HCEC 1CT (cell line): Measurements from ENCODE around the gene PHF1.

Source experiments
- DNase-seq: peaks from one replicate; pipeline ENCODE4 v3.0.0-alpha.2; 2017

PHF1 gene

GRCh38 chr6:33418690-33419291 is 8.0 kb downstream of the PHF1 start:
- no peak for DNase-seq

DNA sequence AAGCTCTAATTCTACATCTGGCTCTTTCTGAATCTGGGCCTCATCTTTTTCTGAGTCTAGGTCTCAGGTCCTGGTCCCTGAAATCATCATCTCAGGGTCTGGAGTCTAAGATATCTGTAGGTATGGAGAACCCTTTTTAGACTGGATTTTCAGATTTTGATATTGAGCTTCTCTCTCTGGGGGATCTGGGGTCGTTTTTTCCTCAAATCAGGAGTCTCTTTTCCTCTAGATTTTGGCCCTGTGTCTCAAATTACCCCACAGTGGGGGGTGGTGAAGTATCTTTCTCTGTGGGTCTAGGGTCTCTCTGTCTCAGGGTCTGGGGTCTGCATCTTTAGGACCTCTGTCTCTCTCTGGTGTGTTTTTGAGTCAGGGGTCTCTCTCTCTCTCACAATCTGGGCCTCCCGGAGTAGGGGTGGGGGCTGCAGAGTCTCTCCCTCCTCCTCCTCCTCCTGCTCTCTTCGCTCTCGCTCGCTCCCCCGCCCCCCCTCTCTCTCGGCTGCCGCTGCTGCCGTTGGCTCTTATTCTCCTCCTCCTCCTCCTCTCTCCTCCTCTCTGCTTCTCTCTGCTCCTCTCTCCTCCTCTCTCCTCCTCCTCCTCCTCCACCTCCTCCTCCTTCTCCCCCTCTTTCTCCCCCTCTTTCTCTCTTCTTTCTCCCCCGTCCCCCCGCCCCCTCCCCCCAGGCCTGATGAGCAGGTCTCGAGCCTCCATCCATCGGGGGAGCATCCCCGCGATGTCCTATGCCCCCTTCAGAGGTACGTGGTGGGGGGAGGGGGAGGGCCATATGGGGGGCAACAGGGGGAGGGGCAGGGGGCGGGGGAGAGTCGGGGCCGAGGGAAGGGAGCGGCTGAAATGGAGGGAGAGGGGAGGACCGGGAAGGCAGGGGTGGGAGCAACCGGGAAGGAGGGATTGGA is 9.0 kb downstream of the PHF1 start, which contains the start of gene SYNGAP1:
Gene SYNGAP1, plus strand, starts transcription at position 486 of the 911 bp plus-strand sequence. Its CDS starts 200 bp downstream, at position 686.
- DNase-seq, result peak; percentile 50

- peak; percentile 18 for DNase-seq
These were observed 9.9 kb downstream of the PHF1 start for GRCh38 chr6:33420491-33421343.

DNA sequence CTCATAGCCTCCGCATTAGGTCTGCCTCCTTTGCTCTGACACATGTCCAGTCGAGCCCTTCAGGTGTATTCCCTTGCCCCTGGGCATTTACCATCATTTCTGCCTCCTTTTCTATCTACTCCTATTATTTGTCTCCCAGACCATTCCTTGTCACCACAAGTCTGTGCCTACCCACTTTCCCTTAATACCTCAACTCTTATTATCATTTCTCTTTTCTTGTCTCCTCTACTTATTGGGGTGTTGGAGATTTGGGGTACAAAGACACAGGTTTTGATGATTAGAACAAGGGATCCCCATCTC is 10.5 kb downstream of the PHF1 start:
- no peak for DNase-seq

- DNase-seq, result no peak
These were observed 13.0 kb downstream of the PHF1 start for GRCh38 chr6:33423777-33424176.

GRCh38 chr6:33424855-33425667 is 14.2 kb downstream of the PHF1 start:
- no peak for DNase-seq

- peak; percentile 70 for DNase-seq
These were observed 15.1 kb downstream of the PHF1 start for GRCh38 chr6:33425668-33426577.

GRCh38 chr6:33426590-33427511 is 16.0 kb downstream of the PHF1 start:
- no peak for DNase-seq

GRCh38 chr6:33427585-33428223 is 16.9 kb downstream of the PHF1 start:
- DNase-seq, result peak; percentile 20

GRCh38 chr6:33428224-33428965 is 17.6 kb downstream of the PHF1 start:
- peak; percentile 44 for DNase-seq

DNA sequence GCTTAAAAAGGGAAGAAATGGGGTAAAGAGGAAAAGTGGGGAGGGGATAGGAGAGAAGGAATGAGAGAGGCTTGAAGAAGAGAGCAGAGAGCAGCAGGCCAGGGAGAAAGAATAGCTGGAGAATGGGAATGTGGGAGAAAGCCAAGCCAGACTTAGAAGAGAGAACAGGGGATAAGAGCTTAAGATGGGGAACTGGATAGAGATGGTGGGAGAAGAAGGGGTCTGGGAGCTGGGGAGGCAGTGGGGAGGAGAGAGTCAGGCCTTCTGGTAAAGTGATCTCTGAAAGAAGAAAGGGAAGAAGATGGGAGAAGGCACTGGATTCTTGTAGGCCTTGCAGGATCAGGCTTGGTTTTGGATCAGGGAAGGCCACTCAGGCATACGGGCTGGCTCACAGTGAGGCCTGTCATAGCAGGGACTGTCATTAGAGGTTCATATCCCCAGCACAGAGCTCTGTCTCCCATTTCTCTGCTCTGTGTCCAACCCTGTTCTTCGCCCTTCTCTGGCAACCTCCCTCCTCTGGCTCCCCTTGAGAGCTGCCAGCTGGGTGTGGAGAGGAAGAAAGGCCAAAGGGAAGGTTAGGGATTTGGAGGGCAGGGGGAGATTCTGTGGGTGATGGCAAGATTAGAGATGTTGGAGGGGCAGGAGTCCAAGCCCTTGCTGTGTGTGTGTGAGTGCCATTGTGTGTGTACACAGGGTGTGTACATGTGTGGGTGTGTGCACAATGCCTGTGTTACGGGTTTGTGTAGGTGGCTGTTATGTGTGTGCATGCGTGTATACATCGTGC is 18.3 kb downstream of the PHF1 start:
- no peak for DNase-seq

GRCh38 chr6:33429750-33430052 is 18.9 kb downstream of the PHF1 start:
- DNase-seq, result no peak

DNA sequence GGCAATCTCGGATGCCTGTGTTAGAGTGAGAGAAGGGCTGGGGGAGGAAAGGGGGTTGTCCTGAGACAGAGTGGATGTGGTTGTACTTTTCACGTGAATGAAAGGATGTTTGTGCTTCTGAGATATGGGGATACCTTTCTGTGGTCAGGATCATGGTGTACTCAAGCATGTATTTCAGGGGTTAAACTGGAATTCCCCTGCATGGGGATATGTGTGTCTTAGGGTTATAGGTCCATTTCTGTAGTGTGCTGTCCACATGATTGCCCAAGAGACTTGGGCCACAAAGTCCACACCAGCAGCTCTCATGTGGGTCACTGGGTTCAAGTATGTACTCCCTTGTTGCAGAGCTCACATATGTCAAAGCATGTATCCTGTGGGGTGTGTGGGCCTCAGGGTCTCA is 19.5 kb downstream of the PHF1 start:
- no peak for DNase-seq

DNA sequence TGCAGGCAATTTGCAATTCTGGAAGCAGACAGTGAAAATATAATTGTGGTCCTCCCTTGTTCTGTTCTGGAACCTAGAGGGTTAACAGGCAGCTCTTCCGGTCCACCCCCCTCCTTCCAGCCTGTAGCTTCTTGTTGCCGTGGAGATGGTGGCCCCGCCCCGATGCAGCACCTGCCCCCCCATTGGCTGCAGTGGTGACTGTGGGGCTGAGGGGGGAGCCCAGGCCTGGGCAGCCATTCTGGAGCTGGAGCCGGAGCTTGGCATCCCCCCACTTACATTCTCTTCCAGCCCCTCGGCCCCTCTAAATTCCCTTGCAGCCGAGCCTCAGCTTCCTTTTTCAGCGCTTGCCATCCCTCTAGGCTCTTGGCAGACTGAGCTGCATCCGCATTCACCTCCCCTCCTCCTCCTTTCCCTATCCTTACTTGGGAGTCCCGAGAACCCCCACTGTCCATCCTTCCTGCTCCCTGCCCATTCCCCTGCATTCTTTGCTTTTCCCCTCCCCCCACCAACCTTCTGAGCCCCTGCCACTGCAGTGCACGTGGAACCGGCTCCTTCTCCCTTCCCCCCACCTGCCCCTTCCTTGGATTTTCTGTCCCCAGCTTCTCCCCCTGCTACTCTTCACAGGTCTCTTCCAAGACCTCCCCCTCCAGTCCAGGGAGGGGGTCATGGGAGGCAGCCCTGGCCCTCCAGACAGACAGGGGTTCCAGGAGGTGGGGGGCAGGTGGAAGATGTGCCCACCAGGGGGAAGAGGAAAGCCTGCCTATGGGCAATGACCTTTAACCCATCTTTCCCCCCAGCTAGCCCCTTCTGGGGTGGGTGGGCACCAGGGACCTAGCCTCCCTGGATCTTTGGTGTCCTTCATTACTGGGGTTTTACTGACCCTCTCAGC is 20.4 kb downstream of the PHF1 start:
- peak; percentile 45 for DNase-seq

DNA sequence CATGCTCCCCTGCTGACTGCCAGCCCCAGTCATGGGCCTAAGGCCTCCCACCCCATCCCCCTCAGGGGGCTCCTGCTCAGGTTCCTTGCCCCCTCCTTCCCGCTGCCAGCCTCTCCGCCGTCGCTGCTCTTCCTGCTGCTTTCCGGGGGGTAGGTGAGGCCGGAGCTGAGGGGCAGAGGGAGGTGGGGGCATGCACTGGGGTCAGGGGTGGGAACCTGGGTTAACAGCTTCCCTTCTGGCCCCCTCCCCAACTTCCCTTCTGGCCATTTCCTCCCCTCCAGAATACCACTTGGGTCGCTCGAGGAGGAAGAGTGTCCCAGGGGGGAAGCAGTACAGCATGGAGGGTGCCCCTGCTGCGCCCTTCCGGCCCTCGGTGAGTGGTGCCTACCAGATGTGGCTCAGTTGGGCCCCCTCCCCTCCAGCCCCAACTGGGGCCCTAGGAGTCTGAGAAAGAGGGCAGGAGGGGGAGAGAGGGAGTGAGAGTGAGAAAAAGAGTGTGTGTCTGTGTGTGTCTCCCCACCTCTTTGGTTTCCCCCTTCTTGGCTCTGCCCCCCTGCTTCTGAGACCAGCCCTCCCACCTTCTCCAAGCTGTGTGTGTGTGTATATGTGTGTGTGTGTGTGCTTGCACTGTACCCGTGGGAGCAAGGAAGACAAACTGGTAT is 21.2 kb downstream of the PHF1 start:
- DNase-seq, result no peak

DNA sequence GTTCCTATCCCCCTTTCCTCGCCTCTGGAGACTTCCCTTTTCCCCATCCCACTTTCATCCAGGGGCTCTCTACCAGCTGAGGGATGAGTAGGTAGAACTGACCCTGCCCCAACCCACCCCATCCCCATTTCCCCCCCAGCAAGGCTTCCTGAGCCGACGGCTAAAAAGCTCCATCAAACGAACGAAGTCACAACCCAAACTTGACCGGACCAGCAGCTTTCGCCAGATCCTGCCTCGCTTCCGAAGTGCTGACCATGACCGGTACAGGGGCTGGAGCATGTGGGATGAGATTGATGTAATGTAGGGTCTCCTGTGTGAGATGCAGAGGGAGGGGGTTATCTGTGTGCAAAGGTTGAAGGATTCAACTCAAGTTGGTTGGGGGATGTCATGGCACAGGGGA is 21.7 kb downstream of the PHF1 start:
- no peak for DNase-seq
